T-helper 2 cell treated with Interferon-gamma antibody and Interleukin-4, amounts not matched to agents 5 μg/mL and 100 μg/mL, for 36 hours (primary cell): ENCODE measurements around the gene SLC15A4.

ENCODE experiments used
- DNase-seq: peaks from one replicate; pipeline ENCODE4 v3.0.0; 2021; ENCODE audit warnings: low spot score
- H3K27ac Mint-ChIP-seq: one replicate; pipeline ENCODE4 v1.8.0; 2021; ENCODE audit warnings: mild to moderate bottlenecking, mixed read lengths
- H3K27me3 Mint-ChIP-seq: one replicate; pipeline ENCODE4 v1.8.0; 2021; ENCODE audit warnings: low read depth, mixed read lengths
- H3K36me3 Mint-ChIP-seq: one replicate; pipeline ENCODE4 v1.8.0; 2021; ENCODE audit warnings: low read depth, mixed read lengths
- H3K4me1 Mint-ChIP-seq: one replicate; pipeline ENCODE4 v1.8.0; 2021; ENCODE audit warnings: low read depth, mixed read lengths
- H3K4me3 Mint-ChIP-seq: one replicate; pipeline ENCODE4 v1.8.0; 2022; ENCODE audit warnings: mild to moderate bottlenecking, moderate library complexity, mixed read lengths
- H3K9me3 Mint-ChIP-seq: one replicate; pipeline ENCODE4 v1.8.0; 2021; ENCODE audit warnings: mixed read lengths

Gene SLC15A4

GRCh38 chr12:128753438-128753837 lies 70.3 kb downstream of the SLC15A4 start:
- Mint-ChIP-seq H3K36me3 (no peaks in the 10 kb centered on the region), H3K4me3 (no peak overlapping the region), H3K27ac (no peak overlapping the region), H3K9me3 (no peaks in the 10 kb centered on the region), H3K27me3 (no peaks in the 10 kb centered on the region), H3K4me1 (no peaks in the 10 kb centered on the region)
- no peak for DNase-seq

- H3K4me3 Mint-ChIP-seq, result no peak overlapping the region
- H3K9me3 Mint-ChIP-seq, result no peaks in the 10 kb centered on the region
- no peaks in the 10 kb centered on the region for H3K4me1 Mint-ChIP-seq
- H3K27me3 Mint-ChIP-seq, result no peaks in the 10 kb centered on the region
- H3K27ac Mint-ChIP-seq, result no peak overlapping the region
- no peaks in the 10 kb centered on the region for H3K36me3 Mint-ChIP-seq
- no peak for DNase-seq
Observed at GRCh38 chr12:128752386-128752785, 71.4 kb downstream of the SLC15A4 start.

DNA sequence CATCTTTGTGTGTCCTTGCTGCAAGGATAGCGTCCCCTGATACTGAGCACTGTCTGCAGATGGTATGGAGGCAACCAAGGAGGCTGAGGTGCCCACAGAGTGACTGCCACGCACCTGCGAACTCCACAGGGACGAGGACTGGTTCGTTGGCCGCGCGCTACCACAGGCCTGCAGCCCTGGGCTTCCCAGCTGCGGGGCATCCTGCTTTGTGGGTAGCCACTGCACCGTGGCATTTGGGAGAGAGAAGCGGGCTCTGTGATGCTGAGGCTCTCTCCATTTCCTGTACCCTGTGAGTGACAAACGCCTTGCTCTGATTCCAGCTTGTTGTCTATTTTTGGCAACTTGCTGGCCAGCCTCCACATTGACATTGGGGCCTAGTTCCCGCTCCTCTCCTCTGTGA lies 76.3 kb downstream of the SLC15A4 start:
- no peaks in the 10 kb centered on the region for H3K4me1 Mint-ChIP-seq

DNA sequence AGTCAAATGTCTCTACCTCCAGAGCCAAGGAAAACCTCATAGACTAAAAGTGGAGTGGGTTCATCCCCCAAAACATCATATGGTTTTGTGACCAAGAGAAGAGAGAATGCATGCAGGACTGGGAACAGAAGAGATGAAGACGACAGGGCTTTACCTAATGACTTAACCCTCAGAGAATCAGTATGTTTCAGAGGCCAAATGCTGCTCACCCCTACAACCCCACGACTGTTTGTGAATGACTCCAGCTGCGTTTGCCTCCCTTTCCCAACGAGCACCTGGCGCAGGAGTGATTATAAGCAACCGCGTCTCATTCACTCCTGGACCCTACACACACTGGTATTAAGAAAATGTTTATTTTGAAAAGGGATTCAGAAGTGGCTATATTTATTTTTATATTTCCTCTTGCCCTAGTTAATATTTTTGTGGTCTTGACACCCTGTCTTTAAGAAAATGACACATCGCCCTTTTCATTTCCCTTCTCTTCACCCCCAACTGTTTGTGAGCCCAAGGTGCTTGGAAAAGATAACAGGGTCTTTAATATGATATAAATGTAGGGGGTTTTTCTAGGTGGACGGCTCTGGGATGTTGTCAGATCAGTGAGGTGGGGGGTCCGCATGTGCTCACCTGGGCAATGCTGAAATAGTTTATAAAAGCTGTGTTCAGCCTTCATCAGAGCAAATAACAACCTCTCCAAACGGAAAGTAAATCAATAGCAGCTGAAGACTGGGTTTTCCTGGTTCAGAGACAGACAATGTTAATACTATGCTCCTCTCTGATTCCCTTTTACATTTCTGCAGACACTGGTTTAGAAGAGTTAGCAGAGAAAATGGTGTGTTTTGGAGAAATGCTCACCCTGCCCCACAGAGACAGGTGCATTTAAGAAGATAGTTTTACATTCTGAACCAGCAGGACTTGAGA lies 77.7 kb downstream of the SLC15A4 start:
- Mint-ChIP-seq H3K36me3 (no peaks in the 10 kb centered on the region), H3K27me3 (no peaks in the 10 kb centered on the region), H3K4me1 (no peaks in the 10 kb centered on the region), H3K27ac (no peak overlapping the region), H3K4me3 (no peak overlapping the region), H3K9me3 (no peaks in the 10 kb centered on the region)
- no peak for DNase-seq

More for the DNA sequence above, 76.3 kb downstream of the SLC15A4 start:
- no peak overlapping the region for H3K27ac Mint-ChIP-seq
- H3K4me3 Mint-ChIP-seq, result no peak overlapping the region
- no peaks in the 10 kb centered on the region for H3K36me3 Mint-ChIP-seq
- no peaks in the 10 kb centered on the region for H3K9me3 Mint-ChIP-seq
- no peak for DNase-seq
- H3K27me3 Mint-ChIP-seq, result no peaks in the 10 kb centered on the region

GRCh38 chr12:128743916-128744315 lies 79.8 kb downstream of the SLC15A4 start:
- Mint-ChIP-seq H3K36me3 (no peaks in the 10 kb centered on the region), H3K4me3 (no peak overlapping the region), H3K4me1 (no peaks in the 10 kb centered on the region), H3K9me3 (peaks cover 6% of the 10 kb centered on the region), H3K27ac (no peak overlapping the region), H3K27me3 (no peaks in the 10 kb centered on the region)
- DNase-seq, result no peak
